Gastroesophageal sphincter (tissue), 4 donors: Measurements from ENCODE around the gene MED27. TPM values are rescaled to one million over a fixed set of nuclear protein-coding genes. Genes with fewer than 3 reads are reported as not detected.

Experiments used
- ATAC-seq: fragments of 150-250 bp; one replicate; pipeline ENCODE4 v1.9.1; 2016; ENCODE audit warnings: mild to moderate bottlenecking, moderate library complexity
- H3K27ac ChIP-seq, 4 donors: fragments of 200-600 bp; sonication (generic) in 3 of 4; 1 replicate in 3 of 4; 2 replicates in 1 of 4; pipeline ENCODE4 v1.5.1; 2016 to 2019
- H3K27me3 ChIP-seq: fragments of 200-600 bp; sonication (generic); one replicate; pipeline ENCODE4 v1.5.1; 2019
- H3K36me3 ChIP-seq, 2 donors: fragments of 200-600 bp; sonication (generic); one replicate each; pipeline ENCODE4 v1.5.1; 2019; ENCODE audit warnings: control low read depth in 1 of 2
- H3K4me1 ChIP-seq, 3 donors: fragments of 200-600 bp; sonication (generic); 1 replicate in 2 of 3; 2 replicates in 1 of 3; pipeline ENCODE4 v1.5.1; 2016 to 2019; ENCODE audit warnings: control low read depth in 2 of 3
- H3K4me3 ChIP-seq, 2 donors: fragments of 200-600 bp; sonication (generic); one replicate each; pipeline ENCODE4 v1.5.1; 2019; ENCODE audit warnings: mild to moderate bottlenecking in 1 of 2, moderate library complexity in 1 of 2
- H3K9me3 ChIP-seq, 3 donors: fragments of 200-600 bp; sonication (generic); one replicate each; pipeline ENCODE4 v1.5.1; 2017 to 2019; ENCODE audit warnings: control low read depth in 2 of 3
- CTCF ChIP-seq, 4 experiments: fragments of 200-600 bp in 2 of 4; fragments of 450-650 bp in 2 of 4; sonication (generic) in 1 of 4; IDR thresholded peaks; one replicate each; pipeline ENCODE4 v1.5.1; 2017 to 2019; ENCODE audit warnings: antibody characterized with exemption in 4 of 4, mild to moderate bottlenecking in 2 of 4, moderate library complexity in 2 of 4
- EP300 ChIP-seq: sonication (generic); formaldehyde crosslinking; IDR thresholded peaks from one replicate; pipeline ENCODE4 v1.6.1; 2017; ENCODE audit warnings: antibody characterized with exemption, mild to moderate bottlenecking
- POLR2A ChIP-seq, 2 donors: fragments of 450-650 bp; IDR thresholded peaks; one replicate each; pipeline ENCODE4 v1.6.1; 2017; ENCODE audit warnings: antibody characterized with exemption in 2 of 2, mild to moderate bottlenecking in 2 of 2, moderate library complexity in 1 of 2
- POLR2AphosphoS5 ChIP-seq: sonication (generic); formaldehyde crosslinking; IDR thresholded peaks from one replicate; pipeline ENCODE4 v1.6.1; 2017; ENCODE audit warnings: antibody characterized with exemption
- WGBS, 2 donors: methylation state at CpG; one replicate each; pipeline ENCODE4 v1.1.5; 2018; ENCODE audit warnings: low coverage in 1 of 2; 5-methylcytosine and 5-hydroxymethylcytosine counted together
- total RNA-seq, 4 donors: library from RNA; depleted of rRNA; stranded (reverse); fragments of >200 nt; gene quantifications; one replicate each; pipeline ENCODE4 v1.1.0, GENCODE V29; 2016

MED27 gene
- total RNA-seq, 4 donors from 2014 or later, result 13.2 to 21.0 (median 13.9) TPM

- H3K4me1 ChIP-seq, result no peaks in the 10 kb centered on the region
- H3K27me3 ChIP-seq, result no peaks in the 10 kb centered on the region
- no peaks in the 10 kb centered on the region for H3K9me3 ChIP-seq
- no peak overlapping the region for H3K4me3 ChIP-seq
- TF ChIP-seq POLR2A (IDR thresholded peaks at IDR 0.05) (no peak), EP300 (no peak), CTCF (IDR thresholded peaks at IDR 0.05) (no peak), POLR2AphosphoS5 (no peak)
- H3K27ac ChIP-seq, result no peak overlapping the region
- WGBS, 2 donors, result 50 to 65% methylated on average over 1 to 4 of the region's 4 CpGs
- no peak for ATAC-seq
- no peaks in the 10 kb centered on the region for H3K36me3 ChIP-seq
These were observed 29.8 kb downstream of the MED27 start for GRCh38 chr9:132049900-132050299.

- Histone ChIP-seq H3K27me3 (no peaks in the 10 kb centered on the region), H3K36me3 (no peaks in the 10 kb centered on the region), H3K9me3 (no peaks in the 10 kb centered on the region), H3K27ac (no peak overlapping the region), H3K4me1 (no peaks in the 10 kb centered on the region), H3K4me3 (no peak overlapping the region)
- TF ChIP-seq CTCF (IDR thresholded peaks at IDR 0.05) (no peak), POLR2AphosphoS5 (no peak), POLR2A (IDR thresholded peaks at IDR 0.05) (no peak), EP300 (no peak)
- 79 to 81% methylated on average over 6 of the region's 7 CpGs for WGBS, 2 donors
- no peak for ATAC-seq
These were observed 30.3 kb downstream of the MED27 start for GRCh38 chr9:132049323-132049882.

- WGBS, 2 donors, result 86 to 90% methylated on average over 3 of the region's 3 CpGs
- H3K9me3 ChIP-seq, result no peaks in the 10 kb centered on the region
- H3K36me3 ChIP-seq, result no peaks in the 10 kb centered on the region
- no peak overlapping the region for H3K4me3 ChIP-seq
- no peak overlapping the region for H3K27ac ChIP-seq
- TF ChIP-seq POLR2A (IDR thresholded peaks at IDR 0.05), result no peak
- no peak for TF ChIP-seq CTCF (IDR thresholded peaks at IDR 0.05)
- no peak for TF ChIP-seq EP300
- TF ChIP-seq POLR2AphosphoS5, result no peak
- H3K4me1 ChIP-seq, result no peaks in the 10 kb centered on the region
- ATAC-seq, result no peak
- no peaks in the 10 kb centered on the region for H3K27me3 ChIP-seq
These were observed 31.5 kb downstream of the MED27 start for GRCh38 chr9:132048201-132048600.

GRCh38 chr9:132046456-132046855 is 33.2 kb downstream of the MED27 start:
- no peak for TF ChIP-seq CTCF (IDR thresholded peaks at IDR 0.05)
- no peak for TF ChIP-seq POLR2AphosphoS5
- TF ChIP-seq POLR2A (IDR thresholded peaks at IDR 0.05), result no peak
- TF ChIP-seq EP300, result no peak
- Histone ChIP-seq H3K4me1 (no peaks in the 10 kb centered on the region), H3K27ac (no peak overlapping the region), H3K27me3 (no peaks in the 10 kb centered on the region), H3K36me3 (no peaks in the 10 kb centered on the region), H3K4me3 (no peak overlapping the region), H3K9me3 (no peaks in the 10 kb centered on the region)
- no peak for ATAC-seq
- WGBS, 2 donors, result 60 to 72% methylated on average over 4 to 6 of the region's 6 CpGs

- Histone ChIP-seq H3K4me1 (no peaks in the 10 kb centered on the region), H3K9me3 (no peaks in the 10 kb centered on the region), H3K27me3 (no peaks in the 10 kb centered on the region), H3K27ac (no peak overlapping the region), H3K36me3 (no peaks in the 10 kb centered on the region), H3K4me3 (no peak overlapping the region)
- 79 to 80% methylated on average over 5 to 6 of the region's 8 CpGs for WGBS, 2 donors
- no peak for ATAC-seq
- TF ChIP-seq CTCF (IDR thresholded peaks at IDR 0.05) (no peak), POLR2AphosphoS5 (no peak), EP300 (no peak), POLR2A (IDR thresholded peaks at IDR 0.05) (no peak)
These were observed 35.3 kb downstream of the MED27 start for GRCh38 chr9:132044176-132044875.
